Cardiac septum (tissue), 1 donor: Measurements from ENCODE around the gene COG5. TPM values are rescaled to one million over a fixed set of nuclear protein-coding genes. Genes with fewer than 3 reads are reported as not detected.

Experiments used
- DNase-seq: peaks from one replicate; pipeline ENCODE4 v3.0.0-alpha.2; 2020; ENCODE audit warnings: low spot score
- intact Hi-C: fragments of 100-400 bp; cut with DNase I; formaldehyde crosslinking; loops from one replicate; pipeline ENCODE4 v1.14.0; 2022
- total RNA-seq: library from RNA; stranded (reverse); fragmentation: NEBNext Ultra II Directional; extraction: Animal tissue kit (Norgen Biotek cat#: 25700); gene quantifications from one replicate; pipeline ENCODE4 v1.2.1, GENCODE V29; 2021
- donor health status: DM: no; HTN: no; CAD: no.

COG5 gene
- total RNA-seq, 1 donor from 2014 or later: 43.9 TPM

DNA sequence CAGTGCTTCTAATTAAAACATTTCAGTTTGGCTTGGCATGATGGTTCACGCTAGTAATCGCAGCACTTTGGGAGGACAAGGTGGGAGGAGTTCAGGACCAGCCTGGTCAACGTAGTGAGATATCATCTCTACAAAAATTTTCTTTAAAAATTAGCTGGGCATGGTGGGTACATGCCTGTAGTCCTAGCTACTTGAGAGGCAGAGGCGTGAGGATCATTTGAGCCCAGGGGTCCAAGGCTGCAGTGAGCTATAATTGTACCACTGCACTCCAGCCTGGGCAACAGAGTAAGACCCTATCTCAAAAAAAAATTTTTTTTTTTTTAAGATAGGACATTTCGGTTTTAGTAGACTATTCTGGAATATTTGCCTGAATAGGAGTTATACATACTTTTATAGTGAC is 382.5 kb downstream of the COG5 start:
- DNase-seq: no peak
- intact Hi-C loops: no loop called here

DNA sequence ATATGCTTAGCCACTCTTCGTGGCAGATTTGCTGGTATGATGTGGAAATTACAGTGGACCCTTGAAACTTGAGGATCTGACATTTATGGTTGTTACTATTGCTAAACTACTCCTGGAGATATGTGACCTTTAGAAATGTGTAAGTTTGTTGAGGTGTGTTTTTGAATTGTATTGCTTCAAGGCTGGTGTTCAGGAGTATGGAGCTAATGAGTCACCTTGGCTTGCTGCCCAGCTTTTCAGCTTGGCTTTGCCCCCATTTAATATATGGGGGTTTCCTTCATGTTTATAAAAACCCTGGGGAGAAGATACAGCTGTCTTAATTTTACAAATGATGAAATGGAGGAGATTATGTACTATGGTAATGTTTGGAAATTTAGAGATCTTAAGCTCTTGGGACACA is 383.3 kb downstream of the COG5 start:
- DNase-seq: no peak
- intact Hi-C loops: no loop called here

DNA sequence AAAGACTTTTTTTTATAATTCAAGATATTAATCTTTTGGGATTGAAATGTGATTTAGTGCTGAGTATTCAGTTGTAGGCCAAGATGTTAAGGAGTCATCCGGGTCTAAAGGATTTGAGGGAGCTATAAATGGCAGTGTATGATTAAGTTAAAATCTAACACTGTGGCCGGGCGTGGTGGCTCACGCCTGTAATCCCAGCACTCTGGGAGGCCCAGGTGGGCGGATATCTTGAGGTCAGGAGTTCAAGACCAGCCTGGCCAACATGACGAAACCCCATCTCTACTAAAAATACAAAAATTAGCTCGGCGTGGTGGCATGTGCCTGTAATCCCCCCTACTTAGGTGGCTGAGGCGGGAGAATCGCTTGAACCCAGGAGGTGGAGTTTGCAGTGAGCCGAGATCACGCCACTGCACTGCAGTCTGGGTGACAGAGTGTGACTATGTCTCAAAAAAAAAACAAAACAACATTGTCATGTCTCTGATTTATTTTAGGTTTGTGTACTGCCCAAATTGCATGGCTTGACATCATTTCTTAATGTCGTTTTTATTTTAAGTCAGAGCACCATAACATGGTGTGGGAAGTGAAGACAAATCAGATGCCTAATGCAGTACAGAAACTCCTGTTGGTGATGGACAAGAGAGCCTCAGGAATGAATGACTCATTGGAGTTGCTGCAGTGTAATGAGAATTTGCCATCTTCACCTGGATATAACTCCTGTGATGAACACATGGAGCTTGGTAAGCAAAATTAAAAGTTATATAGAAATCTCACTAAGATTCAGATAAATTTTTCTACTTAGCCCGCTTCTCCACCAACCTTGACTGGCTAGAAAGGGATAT is 384.2 kb downstream of the COG5 start:
- intact Hi-C loops: no loop called here
- DNase-seq: no peak

DNA sequence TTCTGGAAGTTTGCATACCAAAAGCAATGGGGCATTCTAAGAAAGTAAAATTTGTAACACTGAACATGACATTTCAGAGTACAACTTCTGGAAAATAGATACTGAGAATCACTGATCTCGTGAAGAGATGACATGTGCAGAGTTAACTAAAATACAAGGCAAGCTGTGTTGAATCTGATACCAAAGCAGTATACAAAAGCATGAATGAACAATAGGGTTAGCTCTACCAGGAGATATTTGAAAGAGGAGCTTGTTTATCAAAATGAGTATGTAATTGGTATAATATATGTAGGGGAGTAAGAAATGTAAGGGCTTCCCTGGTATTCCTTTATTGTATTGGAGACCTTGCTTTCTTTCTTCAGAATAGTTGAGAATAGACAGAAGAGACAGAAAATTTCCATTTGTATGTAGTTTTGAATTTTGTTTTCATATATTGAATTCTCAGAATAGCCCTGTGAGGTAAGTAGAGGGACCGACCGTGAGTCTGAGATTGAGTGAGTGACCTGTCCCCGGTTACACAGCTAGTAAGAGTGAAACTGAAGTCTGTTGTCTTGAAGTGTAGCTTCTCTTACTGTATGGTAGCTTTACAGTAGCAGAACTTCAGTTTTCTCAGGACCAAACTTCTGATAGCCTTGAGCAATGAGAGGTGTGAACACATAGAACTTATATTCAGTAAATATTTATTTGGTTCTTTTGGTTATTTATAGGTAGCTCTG is 389.9 kb downstream of the COG5 start:
- DNase-seq: no peak
- intact Hi-C loops: no loop called here

DNA sequence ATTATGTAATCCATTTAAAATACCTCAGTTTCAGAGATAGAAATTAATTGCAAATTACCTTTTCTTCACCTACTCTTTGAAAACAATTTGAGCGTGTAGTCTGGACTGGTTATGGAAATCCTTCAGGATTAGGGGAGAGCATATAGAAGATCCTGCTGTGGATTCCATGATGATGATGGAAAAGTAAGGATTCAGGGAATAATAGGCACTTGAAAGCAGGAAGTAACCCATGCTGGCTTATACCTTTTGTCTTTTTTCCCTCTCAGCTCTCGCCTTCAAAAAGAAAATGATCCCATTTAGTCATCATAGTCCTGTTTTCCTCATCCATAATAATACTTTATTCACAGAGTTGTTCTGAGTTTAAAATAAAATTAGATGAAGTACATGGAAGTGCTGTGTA is 390.5 kb downstream of the COG5 start:
- intact Hi-C loops: no loop called here
- DNase-seq: no peak

DNA sequence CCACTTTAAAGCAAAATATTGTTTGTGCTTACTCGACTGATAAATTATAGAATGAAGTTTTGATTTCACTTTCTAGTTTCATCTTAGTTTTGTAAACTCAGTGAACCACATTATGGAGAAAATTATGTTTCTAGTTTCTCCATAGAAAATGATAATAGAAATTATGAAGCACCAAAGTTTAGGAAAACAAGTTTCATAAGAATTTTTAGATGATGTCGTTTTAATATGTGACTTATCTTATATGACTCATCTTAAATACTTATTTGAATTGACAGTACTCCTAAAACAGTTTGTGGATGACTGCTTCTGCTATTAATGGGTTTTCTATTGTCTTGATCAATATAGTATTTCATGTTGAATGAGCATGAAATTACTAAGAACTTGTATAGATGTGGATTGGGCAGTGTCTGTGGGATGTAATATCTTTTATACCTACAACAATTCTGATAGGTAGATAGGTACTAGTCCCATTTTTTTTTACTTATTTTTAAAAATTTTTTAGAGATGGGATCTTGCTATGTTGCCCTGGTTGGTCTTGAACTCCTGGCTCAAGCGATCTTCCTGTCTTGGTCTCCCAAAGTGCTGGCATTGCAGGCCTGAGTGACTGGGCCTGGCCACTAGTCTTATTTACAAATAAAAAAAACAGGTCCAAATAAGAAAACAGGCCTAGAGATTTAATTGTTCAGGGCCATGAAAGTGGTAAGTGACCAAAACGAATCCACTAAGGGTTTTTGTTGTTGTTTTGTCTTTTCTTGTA is 391.3 kb downstream of the COG5 start:
- no peak for DNase-seq
- intact Hi-C loops: no loop called here

DNA sequence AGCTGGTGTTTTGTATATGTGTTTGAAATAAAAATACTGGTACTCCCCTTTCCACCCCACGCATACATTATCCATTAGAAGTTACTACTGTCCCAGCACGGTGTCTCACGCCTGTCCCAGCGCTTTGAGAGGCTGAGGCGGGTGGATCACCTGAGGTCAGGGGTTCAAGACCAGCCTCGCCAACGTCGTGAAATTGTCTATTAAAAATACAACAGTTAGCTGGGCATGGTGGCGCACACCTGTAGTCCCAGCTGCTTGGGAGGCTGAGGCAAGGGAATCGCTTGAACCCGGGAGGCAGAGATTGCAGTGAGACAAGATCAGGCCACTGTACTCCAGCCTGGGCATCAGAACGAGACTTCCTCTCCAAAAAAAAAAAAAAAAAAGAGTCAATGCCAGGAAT is 392.2 kb downstream of the COG5 start:
- DNase-seq: no peak
- intact Hi-C loops: no loop called here

DNA sequence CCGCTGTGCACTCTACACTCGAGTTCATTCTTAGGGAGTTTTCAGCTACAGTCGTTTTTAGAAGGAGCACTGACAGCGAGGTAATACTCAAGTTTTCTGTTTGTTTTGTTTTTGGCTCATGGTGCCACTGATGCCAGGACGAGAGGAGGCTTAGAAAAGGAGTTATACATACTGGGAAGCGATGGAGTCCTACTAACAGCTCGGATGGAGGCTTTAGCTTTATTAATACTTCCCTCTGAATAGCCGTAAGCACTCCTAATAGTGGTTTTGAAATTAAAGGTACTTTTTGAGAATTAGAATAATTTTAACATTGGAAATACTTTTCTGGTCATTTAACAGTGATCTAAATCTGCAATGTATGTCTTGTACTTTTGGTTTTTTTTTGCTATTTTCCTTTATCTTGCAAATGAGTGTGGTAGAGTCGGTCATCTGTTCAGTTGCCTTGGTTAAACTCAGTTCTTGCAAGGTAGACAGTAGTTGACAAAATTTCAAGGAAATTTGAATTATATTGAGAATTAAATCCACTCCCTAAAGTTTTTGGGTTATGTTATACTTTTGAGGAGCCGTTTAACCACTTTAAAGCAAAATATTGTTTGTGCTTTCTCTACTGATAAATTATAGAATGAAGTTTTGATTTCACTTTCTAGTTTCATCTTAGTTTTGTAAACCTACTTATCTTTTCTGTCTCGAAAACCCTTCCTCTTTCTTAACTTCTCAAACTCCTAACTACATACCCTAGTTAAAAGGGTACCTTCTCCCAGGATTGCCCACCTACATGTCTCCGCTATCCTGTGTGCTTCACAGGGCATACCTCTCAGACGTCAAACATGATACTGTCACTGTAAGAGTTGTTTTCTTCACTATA is 393.4 kb downstream of the COG5 start:
- no peak for DNase-seq
- intact Hi-C loops: no loop called here

DNA sequence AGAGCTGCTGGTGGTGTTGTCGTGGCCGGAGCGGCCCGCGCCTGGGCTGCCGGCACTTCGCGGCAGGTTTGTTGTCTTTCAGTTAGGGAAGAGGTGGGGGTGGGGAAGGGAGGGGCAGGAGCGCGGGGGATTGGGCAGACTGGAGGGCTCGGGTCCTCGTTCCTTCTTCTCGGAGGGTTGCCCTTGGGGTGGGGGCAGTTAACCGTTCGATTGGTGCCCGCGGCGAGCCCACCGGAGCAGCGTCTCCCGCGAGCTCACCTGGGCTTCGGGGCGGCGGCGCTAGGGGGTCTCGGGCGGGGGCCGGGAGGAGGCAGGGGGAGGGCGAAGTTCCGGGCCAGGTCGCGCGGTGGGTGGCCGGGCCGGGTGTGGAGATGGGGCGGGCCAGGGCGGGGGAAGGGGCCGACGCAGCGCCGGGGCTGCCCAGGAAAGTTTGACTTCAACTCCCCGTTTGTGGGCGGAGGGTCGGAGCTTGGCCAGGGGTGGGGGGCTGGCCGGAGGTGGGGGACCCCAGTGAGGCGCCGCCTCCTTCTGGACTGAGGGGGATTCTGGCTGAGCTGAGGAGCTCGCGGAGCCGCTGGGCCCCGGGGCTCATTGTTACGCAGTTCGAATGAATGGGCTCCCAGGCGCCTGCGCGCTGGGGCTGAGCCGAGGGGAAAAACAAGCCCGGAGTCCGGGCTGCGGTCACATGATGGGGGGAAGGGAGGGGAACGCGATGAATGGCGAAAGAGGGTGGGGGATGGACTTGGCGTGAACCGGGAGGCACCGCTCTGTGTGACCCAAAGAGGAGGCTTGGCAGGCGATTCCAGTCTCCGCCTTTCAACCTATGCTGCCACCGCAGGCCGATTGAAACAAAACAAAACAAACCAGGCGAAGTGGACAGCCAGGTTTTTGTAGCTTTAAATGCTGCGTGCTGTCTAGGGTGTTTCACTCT is 394.3 kb downstream of the COG5 start:
- intact Hi-C loops: no loop called here
- peak; percentile 99 for DNase-seq

DNA sequence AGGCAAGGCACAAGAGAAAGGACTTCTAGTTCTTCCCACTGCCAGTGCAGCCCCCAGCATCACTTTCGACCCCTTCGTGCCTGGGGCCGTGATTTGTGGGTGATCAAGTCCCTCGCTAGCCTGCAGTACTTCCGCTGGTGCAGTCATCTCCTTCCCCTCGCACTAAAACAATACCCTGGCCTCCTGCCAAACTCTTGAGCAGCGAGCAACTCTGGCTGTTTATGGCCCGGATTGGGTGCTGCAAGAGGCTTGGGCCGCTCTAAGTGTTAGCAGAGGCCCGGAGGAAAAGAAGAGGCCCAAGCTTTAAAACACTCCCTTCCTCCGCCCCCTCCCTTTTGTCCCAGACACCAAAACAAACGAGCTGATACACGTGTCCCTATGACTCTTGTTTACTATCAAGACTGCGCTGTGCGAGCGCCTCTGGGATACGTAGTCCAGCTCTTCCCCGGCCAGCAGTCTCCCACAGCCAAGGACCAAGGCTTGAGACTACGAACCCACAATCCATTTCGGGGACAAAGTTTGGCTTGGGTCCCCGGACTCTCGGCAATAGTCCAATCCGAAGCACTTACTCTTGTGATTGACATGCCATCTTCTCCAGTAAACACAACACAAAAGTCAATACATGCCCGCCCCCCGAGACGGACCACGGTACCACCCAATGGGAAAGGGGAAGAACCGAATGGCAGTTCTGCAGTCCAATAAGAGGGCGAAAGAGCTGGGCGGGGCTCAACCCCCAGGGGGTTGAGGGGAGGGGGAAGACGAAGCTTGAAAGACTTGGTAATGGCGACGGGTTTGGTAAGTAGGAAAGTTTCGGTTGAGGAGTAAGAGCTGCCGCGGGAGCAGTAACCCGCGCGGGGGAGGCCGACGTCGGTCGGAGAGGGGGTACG is 395.2 kb downstream of the COG5 start, which contains the start of gene HBP1:
Gene HBP1 (plus strand): TSS at position 771 of the 887 bp plus-strand sequence. CDS start 10,891 bp downstream, outside the sequence.
- DNase-seq: peak; percentile 98
- intact Hi-C loops: loop anchor here (1.0 kb wide), 1 partner anchor 412 kb away; the partner anchor contains the start of gene BCAP29

DNA sequence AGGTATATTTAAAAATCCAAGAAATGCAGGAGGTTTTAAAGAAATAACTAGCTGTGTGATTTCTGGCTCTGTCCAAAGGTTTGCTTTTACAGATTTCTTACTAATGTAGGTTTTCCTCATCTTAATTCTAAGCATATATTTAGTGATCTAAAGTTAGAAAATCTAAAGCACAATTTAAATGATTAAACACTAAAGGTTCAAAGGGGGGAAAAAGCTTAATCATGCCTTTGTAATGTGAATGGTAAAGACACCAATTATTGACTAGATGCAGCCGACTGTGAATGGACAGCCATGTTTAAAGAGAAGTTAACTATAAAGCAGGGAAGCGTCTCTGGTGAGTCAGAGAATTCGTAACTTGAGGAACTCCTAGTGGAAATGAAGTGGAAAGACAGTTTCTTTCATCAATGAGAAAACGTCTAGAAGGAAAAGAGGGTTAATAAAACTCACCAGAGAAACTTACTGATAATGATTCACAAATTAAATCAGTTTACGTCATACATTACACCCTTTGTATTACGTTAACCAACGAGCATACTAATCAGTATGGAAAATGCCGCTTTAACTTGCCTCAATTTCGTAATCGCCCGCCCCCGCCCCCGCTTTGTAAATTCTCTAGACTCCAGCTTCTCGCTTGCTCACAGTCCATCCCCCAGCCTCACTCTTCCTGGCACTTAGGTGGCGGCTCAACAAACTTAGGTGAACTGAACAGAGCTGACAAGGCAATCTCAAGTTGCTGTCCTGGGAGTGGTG is 396.1 kb downstream of the COG5 start:
- DNase-seq: peak; percentile 77
- intact Hi-C loops: loop anchor here (1.0 kb wide), 1 partner anchor 413 kb away; the partner anchor contains the start of gene BCAP29

DNA sequence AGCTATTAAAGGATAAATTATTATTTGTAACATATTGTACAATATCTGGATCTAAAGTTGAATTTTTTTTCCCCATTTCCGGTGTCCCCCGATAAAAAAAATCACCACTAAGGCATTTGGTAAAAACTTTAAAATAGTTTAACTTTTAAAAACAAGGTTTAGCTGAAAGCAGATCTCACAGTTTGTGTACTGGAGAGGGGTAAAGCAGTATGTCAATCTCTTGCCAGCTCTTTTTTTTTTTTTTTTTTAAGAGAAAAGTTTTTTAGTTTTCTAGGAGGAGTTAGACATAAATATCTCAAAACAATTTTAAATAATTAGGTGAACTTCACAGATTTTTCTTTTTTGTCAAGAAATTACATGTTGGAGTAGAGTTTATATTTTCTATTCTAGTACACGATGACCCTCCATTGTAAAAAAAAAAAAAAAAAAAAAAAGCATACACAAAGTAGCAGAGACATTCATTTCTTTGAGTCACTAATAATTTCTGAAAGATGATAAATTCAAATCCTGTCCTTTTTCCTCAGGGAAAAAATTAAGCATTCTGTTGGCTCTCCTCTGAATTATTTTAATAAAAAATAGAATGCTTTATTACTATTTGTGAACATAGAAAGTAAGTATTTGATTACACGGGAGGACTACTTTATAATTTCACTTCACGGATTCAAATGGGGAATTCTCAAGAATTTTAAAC is 396.8 kb downstream of the COG5 start:
- intact Hi-C loops: no loop called here
- DNase-seq: no peak

DNA sequence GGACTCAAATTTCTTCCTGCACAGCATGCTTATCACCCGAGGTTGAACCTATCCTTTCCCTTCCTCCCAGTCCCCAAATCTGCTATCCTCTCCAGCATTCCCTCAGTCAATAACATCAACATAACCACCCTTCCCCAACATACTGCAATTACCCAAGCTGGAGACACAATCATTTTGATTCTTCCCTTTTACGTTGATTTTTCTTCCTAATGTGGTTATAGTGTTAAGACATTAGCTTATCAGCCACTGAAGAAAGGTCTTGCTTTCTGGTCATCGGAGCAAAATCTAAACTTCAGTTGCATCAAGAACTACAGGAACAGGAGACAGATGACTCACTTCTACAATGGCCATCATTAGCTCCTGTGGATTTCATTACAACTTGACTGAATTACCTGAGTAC is 398.4 kb downstream of the COG5 start:
- intact Hi-C loops: no loop called here
- DNase-seq: no peak

DNA sequence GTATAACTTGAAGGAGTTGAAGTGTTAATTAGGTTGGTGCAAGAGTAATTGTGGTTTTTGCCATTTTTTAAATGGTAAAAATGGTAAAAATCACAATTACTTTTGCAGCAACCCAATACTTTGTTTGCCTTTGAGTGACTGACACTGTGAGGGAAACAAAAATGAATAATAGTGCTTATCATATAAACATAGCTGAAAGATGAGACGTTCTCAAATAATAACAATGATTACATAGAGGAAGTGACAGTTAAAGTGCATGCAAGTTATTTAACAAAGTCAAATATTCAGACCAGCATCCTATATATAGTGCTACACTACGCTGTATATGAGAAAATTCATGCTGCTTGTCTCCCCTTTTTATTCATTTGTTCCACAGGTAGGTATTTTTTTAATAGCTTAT is 399.6 kb downstream of the COG5 start:
- intact Hi-C loops: no loop called here
- DNase-seq: no peak

DNA sequence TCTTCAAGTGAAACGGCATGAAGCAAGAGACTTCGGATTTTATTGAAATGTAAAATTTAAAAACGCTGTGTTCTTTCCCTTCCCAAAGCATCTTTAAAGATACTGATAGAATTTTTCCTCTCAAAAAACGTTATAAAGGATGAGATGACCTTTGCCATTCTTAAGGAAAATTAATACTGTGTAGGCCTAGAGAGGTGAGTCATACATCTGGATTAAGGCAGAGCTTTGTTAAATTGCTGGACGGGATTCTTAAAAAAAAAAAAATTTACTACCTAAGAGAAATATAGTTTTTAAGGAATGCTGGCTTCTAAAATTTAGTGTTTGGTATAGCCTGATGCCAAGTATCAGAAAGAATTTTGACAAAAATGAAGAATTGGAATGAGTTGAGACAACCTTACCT is 401.2 kb downstream of the COG5 start:
- no peak for DNase-seq
- intact Hi-C loops: no loop called here

DNA sequence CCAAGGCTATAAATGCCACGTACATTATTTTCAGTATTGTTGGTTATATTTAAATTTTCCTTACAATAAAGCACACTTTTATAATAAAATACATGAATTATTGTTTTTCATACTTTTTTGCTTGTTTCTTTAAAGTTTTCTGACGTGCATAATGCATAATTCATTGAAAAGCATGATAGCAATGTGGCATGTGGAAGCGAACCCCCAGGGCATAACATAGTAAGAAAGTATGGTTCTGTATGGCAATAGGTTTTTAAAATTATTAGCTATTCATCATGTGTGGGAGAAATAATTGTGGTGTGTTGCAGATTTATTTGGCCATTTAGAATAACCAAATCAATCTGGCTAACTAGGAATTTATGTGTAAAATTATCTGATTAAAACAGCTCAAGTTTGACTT is 402.3 kb downstream of the COG5 start:
- no peak for DNase-seq
- intact Hi-C loops: no loop called here
